ENCODE results near the gene ZFAND2B. TPM values are rescaled to one million over a fixed set of nuclear protein-coding genes. Genes with fewer than 3 reads are reported as not detected.

Gene ZFAND2B
- total and polyA plus RNA-seq, 7 donors = 19.0 to 46.2 (median 25.1) TPM

GRCh38 chr2:219159771-219160185 lies 46.8 kb upstream of the ZFAND2B start:
- H3K27me3 ChIP-seq (ENCODE audit: insufficient read depth in 3 of 3, low read length in 2 of 3) = no peaks in the 10 kb centered on the region
- ATAC-seq (peak in 1 of 4 donors; percentile 4), DNase-seq (no peak)
- peaks cover 5% of the 10 kb centered on the region for H3K4me1 ChIP-seq
- 4 to 6% (median 5%) methylated on average over 18 of the region's 18 CpGs for WGBS, 3 donors
- no peaks in the 10 kb centered on the region for H3K9me3 ChIP-seq
- H3K4me3 ChIP-seq = peak overlapping the region; percentile 86
- H3K27ac ChIP-seq = peak overlapping the region; percentile 93
- TF ChIP-seq CTCF (IDR thresholded peaks at IDR 0.05) = no peak
- intact Hi-C loops (cut with DNase I) = loop anchor here (1.0 to 10.0 kb wide), 4 partner anchors 138 to 375 kb away; partner anchors contain the start of gene DNPEP (in 1 of the 2)
- H3K36me3 ChIP-seq (ENCODE audit: insufficient read depth in 1 of 2, low read depth in 1 of 2) = peaks cover 0 to 26% of the 10 kb centered on the region in 2 donors

DNA sequence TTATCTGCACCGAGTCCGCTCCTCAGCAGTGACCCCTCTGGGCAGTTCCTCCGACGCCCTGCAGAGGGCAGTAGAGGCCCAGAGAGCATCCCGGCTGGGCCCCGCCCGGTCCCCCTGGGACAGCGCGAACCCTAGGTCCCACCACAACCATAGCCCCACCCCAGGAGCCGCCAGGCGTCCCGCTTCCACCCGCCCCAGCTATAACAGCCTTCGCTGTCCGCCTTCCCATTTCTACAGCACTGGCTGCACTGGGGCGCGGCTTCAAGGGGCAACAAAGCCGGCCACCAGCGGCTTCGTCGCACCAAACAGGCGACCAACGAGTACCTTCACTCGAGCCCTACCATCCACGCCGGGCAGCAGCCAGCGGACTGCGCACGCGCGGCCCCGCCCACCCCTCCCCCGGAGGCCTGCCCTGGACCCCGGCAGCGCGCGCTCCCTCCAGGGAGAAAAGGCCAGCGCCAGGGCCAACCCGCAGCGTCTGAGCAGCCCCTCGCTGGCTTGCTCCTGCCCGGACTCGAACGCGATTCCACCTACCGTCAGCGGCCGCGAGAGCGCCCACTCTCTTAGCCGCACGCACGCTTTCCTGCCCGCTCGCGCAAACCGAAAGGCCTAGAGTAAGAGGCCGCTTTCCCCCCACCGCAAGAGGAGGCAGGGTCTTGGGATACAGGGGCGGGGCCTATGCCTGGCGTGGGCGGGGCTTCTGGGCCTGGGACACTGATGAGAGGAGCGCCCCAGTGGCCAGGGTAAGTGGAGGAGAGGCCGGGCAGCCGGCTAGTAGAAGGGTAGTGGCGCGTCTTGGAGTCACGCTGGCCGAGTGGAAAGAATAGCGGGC lies 46.2 kb upstream of the ZFAND2B start, which contains the start of gene NHEJ1:
Gene NHEJ1 (minus strand): TSS at position 630 of the 832 bp plus-strand sequence. CDS start 2,453 bp downstream, outside the sequence.
- intact Hi-C loops (cut with DNase I) = loop anchor here (1.0 to 10.0 kb wide), 4 partner anchors 137 to 374 kb away; partner anchors contain the start of gene DNPEP (in 1 of the 2)
- 0 to 1% (median 1%) methylated on average over 56 to 70 of the region's 70 CpGs for WGBS, 3 donors
- Histone ChIP-seq H3K27ac (peak within 1 kb of the TSS; percentile 93), H3K9me3 (no peaks in the 10 kb centered on the region), H3K36me3 (ENCODE audit: insufficient read depth in 1 of 2, low read depth in 1 of 2) (peaks cover 0 to 24% of the 10 kb centered on the region in 2 donors), H3K4me1 (peaks cover 5% of the 10 kb centered on the region), H3K4me3 (peak within 1 kb of the TSS; percentile 86), H3K27me3 (ENCODE audit: insufficient read depth in 3 of 3, low read length in 2 of 3) (no peaks in the 10 kb centered on the region)
- peak; percentile 95 to 97 (median 96) for ATAC-seq
- peak; percentile 99 for TF ChIP-seq CTCF (IDR thresholded peaks at IDR 0.05)
- DNase-seq = peak; percentile 98 to 99

- ATAC-seq = no peak
- Histone ChIP-seq H3K4me3 (peak overlapping the region; percentile 86), H3K9me3 (no peaks in the 10 kb centered on the region), H3K4me1 (peaks cover 5% of the 10 kb centered on the region), H3K36me3 (ENCODE audit: insufficient read depth in 1 of 2, low read depth in 1 of 2) (peaks cover 0 to 17% of the 10 kb centered on the region in 2 donors), H3K27ac (peak overlapping the region; percentile 93), H3K27me3 (ENCODE audit: insufficient read depth in 3 of 3, low read length in 2 of 3) (no peaks in the 10 kb centered on the region)
- no peak for DNase-seq
- TF ChIP-seq CTCF (IDR thresholded peaks at IDR 0.05) = no peak
- 70 to 79% (median 74%) methylated on average over 4 of the region's 4 CpGs for WGBS, 3 donors
- intact Hi-C loops (cut with DNase I) = loop anchor here (5.0 to 10.0 kb wide), 3 partner anchors 136 to 374 kb away; partner anchors contain the start of gene DNPEP (in 1 of the 2)
These were observed 45.5 kb upstream of the ZFAND2B start for GRCh38 chr2:219161097-219161496.

DNA sequence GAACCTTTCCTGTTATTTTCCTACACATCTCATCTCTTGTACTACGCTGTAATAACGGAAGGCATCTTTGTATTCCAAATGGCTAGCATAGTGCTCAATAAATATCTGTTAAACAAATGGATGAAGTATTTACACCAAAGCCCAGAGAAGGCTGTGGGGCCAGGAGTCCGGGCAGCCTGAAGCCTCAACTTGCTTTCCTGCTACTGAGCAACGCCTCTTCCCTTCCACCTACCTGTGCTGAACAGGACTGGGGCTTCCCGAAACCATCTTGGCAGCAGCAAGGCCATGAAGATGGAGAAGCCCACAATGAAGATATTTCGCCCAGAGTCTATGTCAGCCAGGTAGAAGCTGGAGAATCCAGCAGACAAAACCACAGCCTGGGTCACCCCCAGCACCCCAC lies 43.4 kb upstream of the ZFAND2B start:
- intact Hi-C loops (cut with DNase I) = loop anchor here (5.0 to 10.0 kb wide), 3 partner anchors 134 to 372 kb away; partner anchors contain the start of gene DNPEP (in 1 of the 2)
- Histone ChIP-seq H3K36me3 (ENCODE audit: insufficient read depth in 1 of 2, low read depth in 1 of 2) (no peaks in the 10 kb centered on the region), H3K27me3 (ENCODE audit: insufficient read depth in 3 of 3, low read length in 2 of 3) (no peaks in the 10 kb centered on the region), H3K4me1 (peaks cover 5% of the 10 kb centered on the region), H3K4me3 (no peak overlapping the region), H3K27ac (no peak overlapping the region), H3K9me3 (no peaks in the 10 kb centered on the region)
- no peak for TF ChIP-seq CTCF (IDR thresholded peaks at IDR 0.05)
- WGBS, 3 donors = 93 to 96% (median 95%) methylated on average over 6 of the region's 6 CpGs
- DNase-seq (no peak), ATAC-seq (no peak)
